HG02938 (cell line): ENCODE data around the gene JARID2.
A peak's percentile ranks its signal among the peaks of the same experiment; 100 is the strongest.

Experiments used
- ATAC-seq: cut with Tn5 transposase; IDR thresholded peaks from one replicate; pipeline ENCODE4 v1.9.1; 2021; ENCODE audit warnings: mild to moderate bottlenecking, moderate library complexity; ENCODE audit not compliant: unreplicated experiment

JARID2 gene

DNA sequence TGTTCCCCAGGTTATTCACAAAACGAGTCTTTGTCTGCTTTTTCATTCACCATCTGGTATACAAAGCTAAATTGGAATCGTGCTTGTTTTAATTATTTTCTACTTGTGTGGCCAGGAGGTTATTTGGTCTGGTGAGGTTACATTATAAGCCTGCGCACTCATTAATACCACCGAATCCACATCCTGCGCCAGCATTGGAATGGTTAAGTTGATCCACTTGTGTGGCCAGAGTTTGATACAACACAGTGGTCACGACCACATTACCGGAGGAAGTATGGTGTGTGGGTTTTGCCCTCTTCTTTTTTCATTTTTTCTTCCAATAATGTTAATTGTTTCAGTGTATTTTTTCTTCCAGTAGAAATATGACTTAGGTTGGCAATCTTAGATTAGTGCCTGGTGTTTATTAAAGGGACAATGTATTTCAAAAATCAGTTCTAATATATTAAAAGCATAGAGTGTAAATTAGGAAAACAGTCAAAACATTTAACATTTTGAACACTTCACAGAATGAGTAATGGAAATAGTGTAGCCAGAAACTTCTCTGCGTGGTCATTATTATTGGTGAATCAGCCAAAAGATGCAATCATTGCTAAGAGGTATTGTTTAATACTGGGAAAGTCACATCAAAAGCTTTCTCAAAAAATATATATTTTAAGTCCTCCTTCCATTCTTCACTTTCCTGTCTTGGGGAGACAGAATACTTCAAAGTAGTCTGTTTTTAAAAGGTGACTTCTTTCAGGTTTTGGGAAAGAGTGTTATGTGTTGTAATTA is 84.5 kb downstream of the JARID2 start:
- ATAC-seq, result no peak

DNA sequence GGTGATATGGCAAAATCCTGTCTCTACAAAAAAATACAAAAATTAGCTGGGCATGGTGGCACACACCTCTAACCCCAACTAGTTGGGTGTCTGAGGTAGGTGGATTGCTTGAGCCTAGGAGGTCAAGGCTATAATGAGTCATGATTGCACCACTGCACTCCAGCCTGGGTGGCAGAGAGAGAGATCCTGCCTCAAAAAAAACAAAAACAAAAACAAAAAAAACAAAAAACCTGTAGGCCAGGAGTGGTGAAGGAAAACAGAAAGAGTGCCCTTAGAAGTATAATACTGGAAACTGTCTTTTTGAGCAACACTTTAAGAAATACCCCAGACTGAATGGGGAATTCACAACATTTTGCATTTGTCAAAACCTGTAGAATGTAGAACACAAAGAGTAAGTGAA is 85.3 kb downstream of the JARID2 start:
- no peak for ATAC-seq

DNA sequence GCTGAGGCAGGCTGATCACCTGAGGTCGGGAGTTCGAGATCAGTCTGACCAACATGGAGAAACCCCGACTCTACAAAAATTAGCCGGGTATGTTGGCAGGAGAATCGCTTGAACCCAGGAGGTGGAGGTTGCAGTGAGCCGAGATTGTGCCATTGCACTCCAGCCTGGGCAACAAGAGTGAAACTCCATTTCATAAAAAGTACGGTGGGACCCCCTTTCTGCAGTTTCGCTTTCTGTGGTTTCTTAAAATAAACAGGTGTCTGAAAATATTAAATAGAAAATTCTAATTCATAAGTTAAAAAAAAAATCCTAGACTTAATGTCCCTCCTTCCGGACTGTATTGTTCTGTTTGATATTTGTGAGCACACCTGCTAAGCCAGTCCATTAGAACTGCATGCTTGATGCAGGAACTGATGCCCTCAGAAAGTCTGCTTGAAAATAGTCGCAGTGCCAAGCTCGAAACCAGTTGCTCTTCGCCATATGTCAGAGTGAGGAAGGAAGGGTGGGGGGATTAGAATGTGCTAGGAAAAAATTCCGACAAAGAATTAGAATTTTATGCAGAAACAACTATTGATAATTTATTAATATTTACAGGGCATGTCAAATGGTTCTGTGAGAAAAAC is 85.9 kb downstream of the JARID2 start:
- ATAC-seq, result no peak

DNA sequence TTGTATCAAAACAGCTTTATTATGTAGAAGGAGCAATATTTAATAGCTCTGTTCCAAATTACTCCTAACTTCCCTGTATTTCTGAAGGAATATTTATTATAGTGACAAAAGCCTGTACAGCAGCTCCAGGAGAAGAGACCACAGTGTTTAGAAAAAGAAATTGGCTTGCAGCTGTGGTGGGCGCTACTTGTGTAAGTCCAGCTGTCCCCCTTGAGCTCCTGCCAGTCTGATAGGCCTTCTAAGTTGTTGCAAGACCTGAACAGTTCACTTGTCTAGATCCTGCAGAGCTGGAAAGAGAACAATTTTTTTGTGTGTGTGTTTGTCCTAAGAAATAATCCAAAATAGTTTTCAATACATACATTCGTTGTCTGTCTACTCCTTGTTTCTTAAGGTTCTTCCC is 86.6 kb downstream of the JARID2 start:
- no peak for ATAC-seq

DNA sequence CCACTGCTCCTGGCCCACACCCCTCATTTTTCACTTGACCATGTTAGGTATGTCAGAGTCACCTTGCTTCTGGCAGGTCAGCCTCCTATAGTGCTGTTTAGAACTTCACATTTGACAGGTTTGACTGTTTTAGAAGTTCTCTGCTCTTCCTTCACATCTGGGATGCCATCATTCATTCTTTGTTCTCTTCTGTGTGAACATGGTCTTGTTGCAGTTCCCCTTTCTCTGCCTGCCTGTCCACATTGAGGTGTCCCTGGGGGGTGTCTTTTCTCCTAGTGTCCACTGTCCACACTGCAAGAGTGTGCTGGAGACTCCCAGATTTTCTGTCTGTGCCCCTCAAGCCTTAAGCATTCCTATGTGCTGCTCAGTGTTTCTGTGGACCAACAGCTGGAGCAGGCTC is 89.5 kb downstream of the JARID2 start:
- no peak for ATAC-seq

DNA sequence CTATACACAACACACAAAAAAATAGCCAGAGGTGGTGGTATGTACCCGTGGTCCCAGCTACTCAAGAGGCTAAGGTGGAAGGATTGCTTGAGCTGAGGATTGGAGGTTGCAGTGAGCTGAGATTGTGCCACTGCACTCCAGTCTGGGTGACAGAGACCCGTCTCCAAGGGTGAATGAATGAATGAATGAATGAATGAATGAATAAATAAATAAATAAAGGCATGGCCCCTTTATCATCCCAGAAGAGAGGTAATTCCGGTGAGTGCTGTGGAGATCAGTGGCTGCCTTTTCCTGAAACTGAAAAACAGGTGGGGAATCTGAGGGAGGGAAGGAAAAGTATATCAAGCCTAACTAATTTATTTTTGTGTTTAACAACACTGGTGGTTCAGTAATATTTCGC is 90.0 kb downstream of the JARID2 start:
- no peak for ATAC-seq

DNA sequence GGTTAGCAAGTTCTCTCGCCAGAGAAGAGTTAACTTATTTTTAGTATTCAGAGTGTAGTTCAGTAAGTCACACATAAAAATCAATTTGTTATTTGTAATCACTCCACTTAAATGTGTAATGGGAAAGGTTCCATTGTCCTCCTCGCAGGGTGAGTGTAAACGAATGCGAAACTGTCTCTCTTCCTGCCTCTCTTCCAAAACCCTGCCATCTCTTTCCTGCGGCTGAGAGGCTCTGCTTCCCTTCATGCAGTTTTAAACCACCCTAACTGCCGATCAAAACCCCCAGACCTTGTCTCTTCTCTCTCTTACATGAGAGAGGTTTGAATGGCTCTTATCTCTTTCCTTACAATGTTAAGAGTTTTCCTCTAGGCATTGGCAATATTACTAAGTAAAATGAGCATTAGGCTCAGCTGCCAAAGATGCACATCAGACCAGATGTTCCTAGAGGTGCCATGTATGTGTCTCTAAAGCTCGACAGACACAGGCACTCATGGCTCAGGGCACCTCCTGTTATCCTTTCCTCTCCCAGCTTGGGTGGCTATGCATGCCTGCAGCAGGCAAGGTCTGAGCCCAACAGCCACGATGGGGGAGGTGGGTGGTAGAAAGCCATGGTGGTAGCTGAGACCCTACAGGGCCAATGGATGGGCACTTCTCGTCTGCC is 91.2 kb downstream of the JARID2 start:
- ATAC-seq, result no peak

DNA sequence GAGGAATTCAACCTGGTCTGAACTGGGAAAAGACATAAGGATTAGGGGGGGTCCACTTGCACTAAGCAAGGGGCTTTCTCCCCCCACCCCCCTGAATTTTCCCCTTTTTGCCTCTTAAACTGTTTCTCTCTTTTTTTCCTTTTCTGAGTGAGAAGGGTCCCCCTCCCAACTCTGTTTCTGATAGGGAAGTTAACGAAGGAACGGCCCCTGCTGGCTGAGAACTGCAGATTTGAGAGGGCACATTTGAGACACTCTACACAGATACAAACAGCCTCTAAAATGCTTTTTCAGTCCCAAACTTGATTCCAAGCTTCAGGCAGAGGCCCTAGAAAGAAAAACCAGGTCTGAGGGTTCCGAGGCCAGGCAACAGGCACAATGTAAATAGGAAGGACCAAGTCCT is 91.7 kb downstream of the JARID2 start:
- no peak for ATAC-seq

DNA sequence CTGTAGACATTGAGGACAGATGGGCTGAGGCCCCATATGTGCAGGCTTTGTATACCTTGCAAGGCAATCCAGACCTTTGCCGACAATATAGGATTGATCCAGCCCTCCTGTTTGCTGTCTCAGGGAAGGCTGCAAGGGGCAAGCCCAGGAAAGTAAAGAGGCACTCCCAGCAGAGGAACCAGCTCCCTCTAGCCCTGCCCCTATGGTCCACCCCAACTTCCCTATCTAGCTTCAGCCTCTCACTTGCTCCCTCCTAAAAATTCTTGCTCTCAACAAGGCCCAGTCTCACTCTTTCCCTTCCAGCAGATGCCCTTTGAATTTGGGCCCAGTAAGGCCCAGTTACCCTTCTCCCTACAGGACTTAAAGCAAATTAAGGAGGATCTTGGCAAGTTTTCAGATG is 92.6 kb downstream of the JARID2 start:
- ATAC-seq, result no peak

DNA sequence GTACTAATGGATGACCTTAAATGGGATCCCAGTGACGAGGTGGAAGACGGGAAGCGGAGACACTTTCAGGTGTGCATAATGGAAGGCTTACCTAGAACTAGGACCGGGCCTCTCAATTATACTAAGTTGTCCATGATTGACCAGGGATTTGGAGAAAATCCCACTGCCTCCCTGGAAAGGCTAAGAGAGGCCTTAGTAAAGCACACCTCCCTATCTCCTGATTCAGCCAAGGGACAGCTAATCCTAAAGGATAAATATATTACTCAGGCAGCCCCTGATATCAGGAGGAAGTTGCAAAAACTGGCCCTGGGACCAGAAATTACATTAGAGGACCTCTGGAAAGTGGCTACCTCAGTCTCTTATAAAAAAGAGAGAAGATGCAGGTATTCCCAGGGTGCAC is 93.2 kb downstream of the JARID2 start:
- no peak for ATAC-seq

DNA sequence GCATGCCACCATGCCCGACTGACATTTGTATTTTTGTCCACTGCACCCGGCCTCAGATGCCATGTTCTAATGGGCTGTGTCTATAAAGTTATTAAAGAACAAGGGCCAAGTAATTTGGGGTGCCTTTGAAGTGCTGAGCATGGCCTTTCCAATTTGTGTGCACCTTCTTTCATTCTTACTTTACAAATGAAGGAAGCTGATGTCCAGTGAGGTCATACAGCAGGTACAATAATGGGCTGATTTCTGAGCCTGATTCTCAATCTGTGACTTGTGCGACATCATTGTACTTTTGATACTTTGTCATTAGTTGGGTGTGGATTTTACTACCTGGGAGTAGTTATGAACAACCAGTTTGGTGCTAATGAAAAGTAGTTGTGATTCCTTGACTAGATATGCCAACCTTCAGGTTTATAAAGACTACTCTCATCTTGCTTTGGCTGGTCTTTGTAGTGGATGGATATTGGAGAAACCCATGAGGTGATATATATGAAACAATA is 94.3 kb downstream of the JARID2 start:
- no peak for ATAC-seq

DNA sequence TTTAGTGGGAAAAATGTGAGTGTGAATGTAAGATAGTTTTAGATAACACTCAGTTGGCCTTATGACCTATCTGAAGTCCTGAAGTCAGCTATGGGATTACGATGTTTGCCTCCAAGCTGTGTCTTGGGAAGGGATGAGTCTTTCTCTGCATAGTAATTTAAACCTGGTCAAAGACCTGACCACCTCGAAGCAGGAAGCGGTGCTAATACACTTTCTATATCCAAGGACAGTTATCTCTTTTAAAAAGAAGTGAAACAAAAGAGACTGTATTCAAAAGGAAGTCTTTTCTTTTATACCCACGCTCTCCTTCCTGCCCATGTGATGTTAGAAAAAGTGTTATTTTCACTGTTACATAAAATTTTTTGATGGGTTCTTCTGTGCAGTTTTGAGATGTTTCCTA is 94.9 kb downstream of the JARID2 start:
- ATAC-seq, result peak; percentile 58

DNA sequence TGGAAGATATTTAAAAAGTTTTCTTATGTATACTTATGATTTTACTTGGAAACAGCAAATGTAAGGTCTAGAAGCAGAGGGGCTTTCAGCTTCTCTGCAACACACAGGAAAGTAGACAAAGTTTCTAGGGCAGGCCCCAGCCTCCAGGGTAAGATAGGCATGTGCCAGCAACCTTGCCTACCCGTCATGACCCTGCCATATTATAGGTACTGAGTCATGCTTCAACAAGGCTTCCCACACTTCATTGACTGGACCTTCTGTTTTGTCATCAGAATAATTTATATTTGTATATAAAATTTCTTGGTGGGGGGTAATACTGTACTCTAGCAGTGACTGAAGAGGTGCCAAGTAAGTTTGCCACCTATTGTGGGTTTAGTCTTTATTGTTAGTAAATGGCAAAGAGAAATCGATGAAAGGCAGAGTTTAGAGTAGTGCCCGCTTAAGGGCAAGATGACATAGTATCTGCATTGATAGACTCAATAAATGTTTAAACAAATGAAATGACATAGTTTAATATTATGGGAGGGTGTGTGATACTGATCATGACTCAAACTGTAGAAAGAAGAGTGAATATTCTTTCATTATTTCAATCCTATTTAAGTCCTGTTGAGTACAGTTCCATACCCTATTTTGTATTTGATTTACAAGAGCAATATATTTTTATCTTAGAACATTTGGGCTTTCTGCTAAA is 95.6 kb downstream of the JARID2 start:
- no peak for ATAC-seq

DNA sequence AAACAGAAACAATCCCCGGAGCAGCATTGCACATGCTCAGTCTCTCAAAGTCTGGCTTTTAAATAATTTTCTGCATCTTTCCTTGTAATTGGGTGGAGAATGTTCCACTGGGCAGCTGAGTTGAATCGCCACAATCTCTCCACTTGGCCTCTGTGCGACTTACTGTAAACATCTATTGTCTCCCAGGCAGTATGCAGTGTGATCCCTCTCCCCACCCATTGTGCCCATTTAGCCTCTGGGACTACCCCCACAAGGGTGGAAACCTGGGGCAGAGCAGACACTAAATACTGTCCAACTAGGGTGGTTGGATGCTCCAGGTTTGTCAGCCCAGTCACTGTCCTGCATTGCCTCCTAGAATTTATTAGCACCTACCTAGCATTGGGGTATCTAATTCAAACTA is 96.2 kb downstream of the JARID2 start:
- no peak for ATAC-seq

DNA sequence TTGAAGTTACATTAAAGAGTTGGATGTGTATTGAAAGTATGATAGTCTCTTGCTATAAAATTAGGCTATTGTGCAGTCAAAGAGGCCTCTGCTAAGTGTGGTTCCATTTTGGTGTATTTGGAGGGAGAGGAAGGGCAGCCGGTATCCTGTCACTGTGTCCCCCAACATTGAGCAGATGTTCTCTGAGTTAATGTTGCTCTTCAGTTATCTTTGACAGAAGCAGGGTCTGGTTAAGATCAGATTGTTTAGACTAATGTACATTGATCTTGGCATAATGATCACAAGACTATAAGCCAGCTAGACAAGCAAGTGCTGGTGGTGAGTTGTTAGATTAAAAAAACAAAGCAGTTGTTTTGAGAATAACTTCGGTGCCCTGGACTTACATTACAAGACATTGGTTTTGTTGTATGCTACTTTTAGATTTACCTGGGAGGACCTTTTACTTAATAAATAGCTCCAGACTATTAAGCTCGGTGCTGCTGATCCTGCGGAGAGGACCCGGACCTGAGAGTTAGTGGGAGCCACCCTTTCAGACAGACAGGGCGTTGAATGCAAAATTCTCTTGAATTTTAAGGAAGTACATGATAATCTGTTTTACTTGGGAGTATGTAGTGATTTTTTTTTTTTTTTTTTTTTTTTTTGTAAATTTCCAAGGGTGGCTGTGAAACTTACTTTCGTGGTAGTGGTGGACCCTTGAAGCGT is 97.8 kb downstream of the JARID2 start:
- ATAC-seq, result no peak

DNA sequence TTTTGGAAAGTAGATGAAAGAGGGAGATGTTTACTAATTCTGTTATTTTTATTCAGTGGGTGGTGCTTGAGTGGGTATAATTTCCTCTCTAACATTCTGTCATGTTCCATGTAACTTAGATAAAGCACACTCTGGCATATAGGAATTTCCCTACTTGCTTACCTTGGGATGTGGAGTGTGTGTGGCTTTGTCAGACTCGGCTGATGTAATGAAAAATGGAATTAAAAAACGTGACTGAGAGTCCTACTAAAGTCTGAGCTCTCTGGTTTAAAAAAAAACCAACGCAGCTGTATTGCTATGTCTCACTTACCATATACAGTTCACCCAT is 98.3 kb downstream of the JARID2 start:
- ATAC-seq, result no peak

DNA sequence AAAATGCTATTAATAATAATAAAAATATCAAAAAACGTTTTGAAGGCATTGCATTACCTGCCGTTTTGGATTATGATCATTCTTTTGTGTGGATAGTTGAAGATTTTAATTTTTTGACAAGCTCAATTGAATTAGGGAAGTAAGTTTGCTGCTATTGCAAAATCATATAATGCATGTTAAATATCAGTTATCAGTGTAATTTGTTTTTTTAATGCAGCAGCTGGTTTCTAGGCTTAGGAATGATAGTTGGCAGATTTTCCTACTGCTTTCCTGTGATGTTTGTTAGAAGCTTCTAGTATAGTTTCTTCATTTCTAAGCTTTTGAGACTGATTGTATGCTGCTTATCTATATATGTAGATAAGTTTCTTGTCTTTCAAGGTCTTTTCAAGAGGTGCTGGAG is 99.0 kb downstream of the JARID2 start:
- no peak for ATAC-seq

DNA sequence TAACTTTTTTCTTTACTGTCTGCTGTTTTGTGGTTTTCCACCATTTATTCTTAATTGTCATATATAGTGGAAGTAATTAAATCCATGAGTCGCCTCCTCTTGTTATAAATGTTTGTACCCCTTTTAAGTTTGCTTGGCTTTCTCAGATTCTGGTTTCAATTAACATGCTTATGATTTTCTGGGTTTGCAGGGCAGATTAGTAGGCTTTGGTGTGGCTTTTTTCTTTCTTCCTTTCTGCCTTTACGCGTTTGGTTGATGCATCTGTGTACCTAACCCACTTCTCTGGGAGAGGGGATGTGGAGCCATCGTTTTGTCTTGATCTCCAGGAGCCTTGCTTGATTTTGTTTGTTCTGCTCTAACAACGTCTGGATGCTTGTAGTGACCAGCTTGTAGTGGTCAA is 100.4 kb downstream of the JARID2 start:
- ATAC-seq, result no peak

DNA sequence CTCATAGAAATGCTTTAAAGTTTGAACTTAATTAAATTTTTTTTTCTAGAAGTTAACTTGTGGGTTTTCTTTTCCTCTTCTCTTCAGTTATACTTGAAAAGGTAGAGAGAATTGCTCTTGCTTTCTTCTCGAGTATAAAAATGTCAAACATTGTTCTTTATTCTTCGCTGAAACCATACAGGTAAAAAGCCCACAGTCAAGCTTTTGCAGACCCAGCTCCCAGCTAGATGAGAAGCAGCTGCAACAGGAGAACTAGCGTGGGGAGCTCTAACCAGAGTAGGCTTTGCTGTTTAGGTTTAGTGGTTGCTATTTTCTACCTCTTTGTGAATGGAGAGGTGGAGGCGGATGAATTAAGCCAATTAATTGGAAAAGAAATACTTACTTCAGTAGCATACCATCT is 102.7 kb downstream of the JARID2 start:
- ATAC-seq, result no peak

DNA sequence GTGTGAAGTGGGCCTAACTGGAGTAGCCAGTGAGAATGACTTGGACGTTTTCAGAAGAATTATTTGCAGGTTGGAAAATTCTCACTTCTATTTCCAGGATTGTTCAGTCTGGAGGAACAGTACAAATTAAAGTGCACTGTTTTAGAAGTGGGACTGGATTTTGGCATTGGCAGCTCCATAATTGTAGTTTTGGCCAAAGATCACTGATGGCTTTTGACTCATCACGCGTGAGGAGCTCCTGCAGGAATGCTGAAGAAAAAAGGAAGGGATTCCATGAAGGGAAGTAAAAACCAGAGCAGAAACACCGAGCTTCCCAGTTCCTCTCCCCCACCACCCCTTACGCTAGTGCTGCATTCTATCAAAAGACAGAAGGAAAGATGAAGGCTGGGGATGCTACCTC is 103.5 kb downstream of the JARID2 start:
- ATAC-seq, result no peak
